H1 (cell line): ENCODE measurements around the gene PPP1R17. TPM values are rescaled to one million over a fixed set of nuclear protein-coding genes. Genes with fewer than 3 reads are reported as not detected.

Experiments
- CTCF ChIA-PET: fragments of 300-600 bp; sonication (Branson Sonifier 250); formaldehyde crosslinking; loops from one replicate; lab custom pipeline; 2021; ENCODE audit not compliant: partially characterized antibody; lab: Charles Lee
- POLR2A ChIA-PET: fragments of 300-600 bp; sonication (Branson Sonifier 250); formaldehyde crosslinking; loops from one replicate; lab custom pipeline; 2021; ENCODE audit warnings: inconsistent platforms; ENCODE audit not compliant: partially characterized antibody; lab: Charles Lee
- DNase-seq, 2 experiments: peaks; one replicate each; pipeline versions ENCODE4 v3.0.0 to v3.0.0-alpha.2; 2010 to 2022; ENCODE audit warnings: low spot score in 2 of 2, low read depth in 1 of 2, mixed read lengths in 1 of 2
- FAIRE-seq: peaks from 2 replicates; lab custom pipeline; 2011; peaks lifted over from hg19 to GRCh38; lab: Jason Lieb, UNC
- H2AFZ ChIP-seq: 2 replicates; pipeline ENCODE4 v1.8.1; 2012; ENCODE audit warnings: low read length, inconsistent platforms
- H2AK5ac ChIP-seq: 2 replicates; pipeline ENCODE4 v1.6.1; 2013; ENCODE audit warnings: low read depth, low read length
- H2BK120ac ChIP-seq: replicated peaks from 2 replicates; pipeline ENCODE3; 2013; ENCODE audit warnings: low read depth, low read length, inconsistent platforms
- H2BK12ac ChIP-seq: 2 replicates; pipeline ENCODE4 v1.6.1; 2013; ENCODE audit warnings: low read depth, low read length
- H2BK15ac ChIP-seq: 2 replicates; pipeline ENCODE4 v1.6.1; 2013; ENCODE audit warnings: low read length
- H2BK20ac ChIP-seq: 2 replicates; pipeline ENCODE4 v1.6.1; 2013; ENCODE audit warnings: low read length
- H2BK5ac ChIP-seq: 2 replicates; pipeline ENCODE4 v1.6.1; 2013; ENCODE audit warnings: low read depth, low read length
- H3K14ac ChIP-seq: 2 replicates; pipeline ENCODE4 v1.6.1; 2013; ENCODE audit warnings: inconsistent platforms; ENCODE audit not compliant: insufficient read length
- H3K18ac ChIP-seq: 2 replicates; pipeline ENCODE4 v1.6.1; 2013; ENCODE audit warnings: low read length; ENCODE audit errors: extremely low read depth
- H3K23ac ChIP-seq: 2 replicates; pipeline ENCODE4 v1.6.1; 2013; ENCODE audit warnings: inconsistent platforms; ENCODE audit not compliant: insufficient read length
- H3K23me2 ChIP-seq: 2 replicates; pipeline ENCODE4 v1.6.1; 2013; ENCODE audit warnings: low read depth, low read length
- H3K27ac ChIP-seq: 2 replicates; pipeline ENCODE4 v1.6.1; 2011; ENCODE audit warnings: low read depth, low read length, inconsistent platforms
- H3K27me3 ChIP-seq, 4 experiments: replicated peaks in 1 of 4; 1 replicate in 1 of 4; 2 replicates in 3 of 4; pipeline versions ENCODE4 v1.6.1 to v1.8.1; 2011 to 2013; ENCODE audit warnings: low read length in 3 of 4, mild to moderate bottlenecking in 3 of 4, inconsistent platforms in 2 of 4, mixed read lengths in 2 of 4, moderate library complexity in 1 of 4; ENCODE audit not compliant: control insufficient read depth in 3 of 4, insufficient read depth in 3 of 4; ENCODE audit errors: extremely low read depth in 1 of 4
- H3K36me3 ChIP-seq, 4 experiments: 2 replicates each; pipeline versions ENCODE4 v1.6.1 to v1.8.1; 2011 to 2013; ENCODE audit warnings: mild to moderate bottlenecking in 4 of 4, low read length in 3 of 4, moderate library complexity in 2 of 4, control low read depth in 1 of 4, inconsistent platforms in 1 of 4; ENCODE audit not compliant: insufficient read depth in 4 of 4, control insufficient read depth in 2 of 4
- H3K4ac ChIP-seq: replicated peaks from 2 replicates; pipeline ENCODE3; 2013; ENCODE audit warnings: low read length, low read depth, mixed read lengths, inconsistent platforms; ENCODE audit not compliant: insufficient read length
- H3K4me1 ChIP-seq, 4 experiments: replicated peaks in 1 of 4; 1 replicate in 1 of 4; 2 replicates in 3 of 4; pipeline versions ENCODE4 v1.6.1 to v1.8.1; 2011 to 2013; ENCODE audit warnings: low read length in 3 of 4, inconsistent platforms in 2 of 4, mixed read lengths in 1 of 4; ENCODE audit not compliant: insufficient read depth in 4 of 4, control insufficient read depth in 3 of 4
- H3K4me2 ChIP-seq, 2 experiments: 2 replicates each; pipeline versions ENCODE4 v1.6.1 to v1.8.1; 2011 to 2013; ENCODE audit warnings: low read depth in 2 of 2, low read length in 2 of 2, control low read depth in 1 of 2, inconsistent platforms in 1 of 2, mild to moderate bottlenecking in 1 of 2; ENCODE audit not compliant: insufficient read depth in 1 of 2
- H3K4me3 ChIP-seq, 4 experiments: fragments of 200-600, 300-600 bp in 1 of 4; sonication (generic), shearing (Covaris generic), sonication (Bioruptor Twin) in 1 of 4; 2 replicates each; pipeline versions ENCODE4 v1.5.1 to v1.8.1; 2011 to 2016; ENCODE audit warnings: low read length in 4 of 4, low read depth in 3 of 4, control low read depth in 2 of 4, inconsistent platforms in 2 of 4, mild to moderate bottlenecking in 2 of 4, mixed read lengths in 1 of 4, moderate library complexity in 1 of 4; ENCODE audit not compliant: insufficient read depth in 2 of 4; ENCODE audit errors: extremely low read depth in 1 of 4
- H3K56ac ChIP-seq: replicated peaks from 2 replicates; pipeline ENCODE3; 2013; ENCODE audit warnings: low read depth, mild to moderate bottlenecking, mixed read lengths, low read length, inconsistent platforms; ENCODE audit not compliant: insufficient read length
- H3K79me1 ChIP-seq: 2 replicates; pipeline ENCODE4 v1.6.1; 2013; ENCODE audit warnings: low read depth, low read length, control low read depth
- H3K79me2 ChIP-seq, 2 experiments: 2 replicates each; pipeline versions ENCODE4 v1.6.1 to v1.8.1; 2012 to 2013; ENCODE audit warnings: low read length in 2 of 2, mild to moderate bottlenecking in 2 of 2, inconsistent platforms in 1 of 2; ENCODE audit not compliant: insufficient read depth in 2 of 2, control insufficient read depth in 1 of 2
- H3K9ac ChIP-seq, 4 experiments: replicated peaks in 1 of 4; 1 replicate in 1 of 4; 2 replicates in 3 of 4; pipeline versions ENCODE4 v1.6.1 to v1.8.1; 2011 to 2013; ENCODE audit warnings: low read depth in 3 of 4, low read length in 3 of 4, control low read depth in 2 of 4, mild to moderate bottlenecking in 2 of 4, moderate library complexity in 2 of 4, inconsistent platforms in 1 of 4; ENCODE audit errors: extremely low read depth in 1 of 4
- H3K9me3 ChIP-seq, 2 experiments: 2 replicates each; pipeline versions ENCODE4 v1.6.1 to v1.8.1; 2012 to 2013; ENCODE audit warnings: mild to moderate bottlenecking in 2 of 2, moderate library complexity in 2 of 2, control low read depth in 1 of 2, inconsistent platforms in 1 of 2, low read depth in 1 of 2, low read length in 1 of 2, mixed read lengths in 1 of 2; ENCODE audit not compliant: insufficient read depth in 2 of 2
- H4K20me1 ChIP-seq, 2 experiments: replicated peaks in 1 of 2; 2 replicates each; pipeline versions ENCODE3 to v1.8.1; 2011 to 2013; ENCODE audit warnings: inconsistent platforms in 2 of 2, low read length in 2 of 2, mild to moderate bottlenecking in 1 of 2; ENCODE audit not compliant: insufficient read depth in 2 of 2, control insufficient read depth in 1 of 2
- H4K5ac ChIP-seq: 2 replicates; pipeline ENCODE4 v1.6.1; 2013; ENCODE audit warnings: low read length, low read depth, mixed read lengths, inconsistent platforms; ENCODE audit not compliant: insufficient read length
- H4K8ac ChIP-seq: 2 replicates; pipeline ENCODE4 v1.8.0; 2013; ENCODE audit warnings: mild to moderate bottlenecking, moderate library complexity, low read length, inconsistent platforms; ENCODE audit not compliant: insufficient read depth; ENCODE audit errors: extremely low read depth
- H4K91ac ChIP-seq: replicated peaks from 2 replicates; pipeline ENCODE3; 2013; ENCODE audit warnings: low read length, mixed read lengths, inconsistent platforms; ENCODE audit not compliant: insufficient read length
- EZH2 ChIP-seq: fragments of 200-600 bp; sonication (generic); IDR thresholded peaks from 2 replicates; pipeline ENCODE4 v1.7.1; 2012; ENCODE audit warnings: low read depth, mild to moderate bottlenecking, moderate library complexity, low read length, inconsistent platforms; ENCODE audit not compliant: severe bottlenecking
- WGBS, 2 experiments: shearing (Covaris generic) in 1 of 2; methylation state at CpG; one replicate each; pipeline versions ENCODE4 v1.1.6 to v1.1.7; 2013 to 2015; ENCODE audit warnings: low lambda C conversion rate in 2 of 2, mixed read lengths in 2 of 2, inconsistent platforms in 1 of 2, low coverage in 1 of 2, missing lambda C conversion rate in 1 of 2; ENCODE audit not compliant: insufficient replicate concordance in 2 of 2, insufficient coverage in 1 of 2, insufficient read length in 1 of 2; ENCODE audit errors: extremely low coverage in 1 of 2, missing lambda C conversion rate in 1 of 2; 5-methylcytosine and 5-hydroxymethylcytosine counted together
- polyA plus RNA-seq, 7 experiments: library from polyadenylated mRNA; depleted of rRNA in 3 of 7; stranded (reverse) in 5 of 7; unstranded in 2 of 7; fragments of >200 nt in 5 of 7; fragments of 200-250 nt in 2 of 7; gene quantifications; 1 replicate in 5 of 7; 2 replicates in 1 of 7; 4 replicates in 1 of 7; pipeline versions ENCODE4 v1.2.1 to v1.2.3, GENCODE V29; 2011 to 2013; ENCODE audit warnings: missing spikeins in 2 of 7, mixed read lengths in 2 of 7
- total RNA-seq: library from RNA; stranded (reverse); fragmentation: NEBNext Ultra II Directional; extraction: Animal tissue kit (Norgen Biotek cat#: 25700); gene quantifications from 2 replicates; pipeline ENCODE4 v1.2.1, GENCODE V29; 2021

The PPP1R17 gene
- total and polyA plus RNA-seq, 2 of the 8 experiments (the other 6 are each of a cell fraction or from before 2014, with no cell fraction given), result 1.5 to 2.5 TPM

DNA sequence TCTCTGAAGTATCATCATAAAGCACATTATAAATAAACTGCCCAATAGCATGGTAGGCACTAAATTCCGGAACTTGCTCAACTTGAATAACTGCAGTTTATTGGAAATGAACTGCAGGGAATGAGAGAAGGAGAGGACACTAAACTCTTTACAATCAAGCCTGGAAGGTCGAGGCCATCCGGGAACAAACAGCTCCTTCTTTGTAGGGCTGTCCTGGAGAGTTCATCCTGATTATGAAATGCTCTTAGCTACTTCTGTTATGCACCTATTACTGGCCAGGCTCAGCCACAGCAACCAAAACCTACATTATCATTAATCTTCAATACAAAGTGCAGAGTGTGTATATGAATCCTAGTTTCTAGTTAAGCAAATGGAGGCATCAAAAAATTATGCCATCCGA, 64.7 kb downstream of the PPP1R17 start:
- no peak overlapping the region for H2BK5ac ChIP-seq
- DNase-seq (no peak), FAIRE-seq (no peak)
- no peak overlapping the region for H3K27ac ChIP-seq
- no peak overlapping the region for H2AFZ ChIP-seq
- peaks cover 0 to 1% of the 10 kb centered on the region in 2 experiments for H4K20me1 ChIP-seq
- no peaks in the 10 kb centered on the region for H3K79me1 ChIP-seq
- no peak overlapping the region for H3K14ac ChIP-seq
- no peak overlapping the region for H4K91ac ChIP-seq
- H3K9me3 ChIP-seq, result peaks cover 0 to 2% of the 10 kb centered on the region in 2 experiments; a peak in 1 of 4 replicates
- no peak overlapping the region for H2BK15ac ChIP-seq
- no peak overlapping the region for H3K23ac ChIP-seq
- no peaks in the 10 kb centered on the region for H3K4me1 ChIP-seq
- POLR2A ChIA-PET, result no interaction called here
- CTCF ChIA-PET, result interaction anchor here (1.0 kb wide), 2 partner anchors 13 to 454 kb away, joined by 3 to 4 read pairs; no protein-coding TSS in a partner anchor
- H4K8ac ChIP-seq, result no peak overlapping the region
- H4K5ac ChIP-seq, result no peak overlapping the region
- H2BK20ac ChIP-seq, result no peak overlapping the region
- WGBS, 2 experiments, result 90% methylated on average over 4 of the region's 4 CpGs; no CpG with 5 or more reads in 1 of the 2 experiments
- H3K36me3 ChIP-seq, result no peaks in the 10 kb centered on the region
- H3K9ac ChIP-seq, result no peak overlapping the region
- H2BK120ac ChIP-seq, result no peak overlapping the region
- H3K79me2 ChIP-seq, result no peaks in the 10 kb centered on the region
- H3K4ac ChIP-seq, result no peak overlapping the region
- H3K27me3 ChIP-seq, result peaks cover 4 to 18% (median 11%) of the 10 kb centered on the region in 4 experiments; a peak in 5 of 7 replicates
- no peak overlapping the region for H2AK5ac ChIP-seq
- no peak for TF ChIP-seq EZH2
- H3K4me2 ChIP-seq, result no peak overlapping the region
- H3K4me3 ChIP-seq, result no peak overlapping the region
- no peak overlapping the region for H3K56ac ChIP-seq
- no peak overlapping the region for H3K18ac ChIP-seq
- no peak overlapping the region for H2BK12ac ChIP-seq
- no peaks in the 10 kb centered on the region for H3K23me2 ChIP-seq

Other genes with a start within 250 kb of the PPP1R17 start
- 0.13 and 0.47 TPM in 2 replicates for gene ITPRID1, start 173.1 kb upstream of the PPP1R17 start, total RNA-seq
- gene ITPRID1, start 173.1 kb upstream of the PPP1R17 start, polyA plus RNA-seq (2011; rRNA removed), result 0.03 and 0.09 TPM in 2 replicates